H1 (cell line): ENCODE results near the gene KRT85. TPM values are rescaled to one million over a fixed set of nuclear protein-coding genes. Genes with fewer than 3 reads are reported as not detected.

Experiments used
- CTCF ChIA-PET: fragments of 300-600 bp; sonication (Branson Sonifier 250); formaldehyde crosslinking; loops from one replicate; lab custom pipeline; 2021; ENCODE audit not compliant: partially characterized antibody; lab: Charles Lee
- POLR2A ChIA-PET: fragments of 300-600 bp; sonication (Branson Sonifier 250); formaldehyde crosslinking; loops from one replicate; lab custom pipeline; 2021; ENCODE audit warnings: inconsistent platforms; ENCODE audit not compliant: partially characterized antibody; lab: Charles Lee
- DNase-seq, 2 experiments: peaks; one replicate each; pipeline versions ENCODE4 v3.0.0 to v3.0.0-alpha.2; 2010 to 2022; ENCODE audit warnings: low spot score in 2 of 2, low read depth in 1 of 2, mixed read lengths in 1 of 2
- FAIRE-seq: peaks from 2 replicates; lab custom pipeline; 2011; peaks lifted over from hg19 to GRCh38; lab: Jason Lieb, UNC
- H2AFZ ChIP-seq: 2 replicates; pipeline ENCODE4 v1.8.1; 2012; ENCODE audit warnings: low read length, inconsistent platforms
- H2AK5ac ChIP-seq: 2 replicates; pipeline ENCODE4 v1.6.1; 2013; ENCODE audit warnings: low read depth, low read length
- H2BK120ac ChIP-seq: replicated peaks from 2 replicates; pipeline ENCODE3; 2013; ENCODE audit warnings: low read depth, low read length, inconsistent platforms
- H2BK12ac ChIP-seq: 2 replicates; pipeline ENCODE4 v1.6.1; 2013; ENCODE audit warnings: low read depth, low read length
- H2BK15ac ChIP-seq: 2 replicates; pipeline ENCODE4 v1.6.1; 2013; ENCODE audit warnings: low read length
- H2BK20ac ChIP-seq: 2 replicates; pipeline ENCODE4 v1.6.1; 2013; ENCODE audit warnings: low read length
- H2BK5ac ChIP-seq: 2 replicates; pipeline ENCODE4 v1.6.1; 2013; ENCODE audit warnings: low read depth, low read length
- H3K14ac ChIP-seq: 2 replicates; pipeline ENCODE4 v1.6.1; 2013; ENCODE audit warnings: inconsistent platforms; ENCODE audit not compliant: insufficient read length
- H3K18ac ChIP-seq: 2 replicates; pipeline ENCODE4 v1.6.1; 2013; ENCODE audit warnings: low read length; ENCODE audit errors: extremely low read depth
- H3K23ac ChIP-seq: 2 replicates; pipeline ENCODE4 v1.6.1; 2013; ENCODE audit warnings: inconsistent platforms; ENCODE audit not compliant: insufficient read length
- H3K23me2 ChIP-seq: 2 replicates; pipeline ENCODE4 v1.6.1; 2013; ENCODE audit warnings: low read depth, low read length
- H3K27ac ChIP-seq: 2 replicates; pipeline ENCODE4 v1.6.1; 2011; ENCODE audit warnings: low read depth, low read length, inconsistent platforms
- H3K27me3 ChIP-seq, 4 experiments: replicated peaks in 1 of 4; 1 replicate in 1 of 4; 2 replicates in 3 of 4; pipeline versions ENCODE4 v1.6.1 to v1.8.1; 2011 to 2013; ENCODE audit warnings: low read length in 3 of 4, mild to moderate bottlenecking in 3 of 4, inconsistent platforms in 2 of 4, mixed read lengths in 2 of 4, moderate library complexity in 1 of 4; ENCODE audit not compliant: control insufficient read depth in 3 of 4, insufficient read depth in 3 of 4; ENCODE audit errors: extremely low read depth in 1 of 4
- H3K36me3 ChIP-seq, 4 experiments: 2 replicates each; pipeline versions ENCODE4 v1.6.1 to v1.8.1; 2011 to 2013; ENCODE audit warnings: mild to moderate bottlenecking in 4 of 4, low read length in 3 of 4, moderate library complexity in 2 of 4, control low read depth in 1 of 4, inconsistent platforms in 1 of 4; ENCODE audit not compliant: insufficient read depth in 4 of 4, control insufficient read depth in 2 of 4
- H3K4ac ChIP-seq: replicated peaks from 2 replicates; pipeline ENCODE3; 2013; ENCODE audit warnings: low read length, low read depth, mixed read lengths, inconsistent platforms; ENCODE audit not compliant: insufficient read length
- H3K4me1 ChIP-seq, 4 experiments: replicated peaks in 1 of 4; 1 replicate in 1 of 4; 2 replicates in 3 of 4; pipeline versions ENCODE4 v1.6.1 to v1.8.1; 2011 to 2013; ENCODE audit warnings: low read length in 3 of 4, inconsistent platforms in 2 of 4, mixed read lengths in 1 of 4; ENCODE audit not compliant: insufficient read depth in 4 of 4, control insufficient read depth in 3 of 4
- H3K4me2 ChIP-seq, 2 experiments: 2 replicates each; pipeline versions ENCODE4 v1.6.1 to v1.8.1; 2011 to 2013; ENCODE audit warnings: low read depth in 2 of 2, low read length in 2 of 2, control low read depth in 1 of 2, inconsistent platforms in 1 of 2, mild to moderate bottlenecking in 1 of 2; ENCODE audit not compliant: insufficient read depth in 1 of 2
- H3K4me3 ChIP-seq, 4 experiments: fragments of 200-600, 300-600 bp in 1 of 4; sonication (generic), shearing (Covaris generic), sonication (Bioruptor Twin) in 1 of 4; 2 replicates each; pipeline versions ENCODE4 v1.5.1 to v1.8.1; 2011 to 2016; ENCODE audit warnings: low read length in 4 of 4, low read depth in 3 of 4, control low read depth in 2 of 4, inconsistent platforms in 2 of 4, mild to moderate bottlenecking in 2 of 4, mixed read lengths in 1 of 4, moderate library complexity in 1 of 4; ENCODE audit not compliant: insufficient read depth in 2 of 4; ENCODE audit errors: extremely low read depth in 1 of 4
- H3K56ac ChIP-seq: replicated peaks from 2 replicates; pipeline ENCODE3; 2013; ENCODE audit warnings: low read depth, mild to moderate bottlenecking, mixed read lengths, low read length, inconsistent platforms; ENCODE audit not compliant: insufficient read length
- H3K79me1 ChIP-seq: 2 replicates; pipeline ENCODE4 v1.6.1; 2013; ENCODE audit warnings: low read depth, low read length, control low read depth
- H3K79me2 ChIP-seq, 2 experiments: 2 replicates each; pipeline versions ENCODE4 v1.6.1 to v1.8.1; 2012 to 2013; ENCODE audit warnings: low read length in 2 of 2, mild to moderate bottlenecking in 2 of 2, inconsistent platforms in 1 of 2; ENCODE audit not compliant: insufficient read depth in 2 of 2, control insufficient read depth in 1 of 2
- H3K9ac ChIP-seq, 4 experiments: replicated peaks in 1 of 4; 1 replicate in 1 of 4; 2 replicates in 3 of 4; pipeline versions ENCODE4 v1.6.1 to v1.8.1; 2011 to 2013; ENCODE audit warnings: low read depth in 3 of 4, low read length in 3 of 4, control low read depth in 2 of 4, mild to moderate bottlenecking in 2 of 4, moderate library complexity in 2 of 4, inconsistent platforms in 1 of 4; ENCODE audit errors: extremely low read depth in 1 of 4
- H3K9me3 ChIP-seq, 2 experiments: 2 replicates each; pipeline versions ENCODE4 v1.6.1 to v1.8.1; 2012 to 2013; ENCODE audit warnings: mild to moderate bottlenecking in 2 of 2, moderate library complexity in 2 of 2, control low read depth in 1 of 2, inconsistent platforms in 1 of 2, low read depth in 1 of 2, low read length in 1 of 2, mixed read lengths in 1 of 2; ENCODE audit not compliant: insufficient read depth in 2 of 2
- H4K20me1 ChIP-seq, 2 experiments: replicated peaks in 1 of 2; 2 replicates each; pipeline versions ENCODE3 to v1.8.1; 2011 to 2013; ENCODE audit warnings: inconsistent platforms in 2 of 2, low read length in 2 of 2, mild to moderate bottlenecking in 1 of 2; ENCODE audit not compliant: insufficient read depth in 2 of 2, control insufficient read depth in 1 of 2
- H4K5ac ChIP-seq: 2 replicates; pipeline ENCODE4 v1.6.1; 2013; ENCODE audit warnings: low read length, low read depth, mixed read lengths, inconsistent platforms; ENCODE audit not compliant: insufficient read length
- H4K8ac ChIP-seq: 2 replicates; pipeline ENCODE4 v1.8.0; 2013; ENCODE audit warnings: mild to moderate bottlenecking, moderate library complexity, low read length, inconsistent platforms; ENCODE audit not compliant: insufficient read depth; ENCODE audit errors: extremely low read depth
- H4K91ac ChIP-seq: replicated peaks from 2 replicates; pipeline ENCODE3; 2013; ENCODE audit warnings: low read length, mixed read lengths, inconsistent platforms; ENCODE audit not compliant: insufficient read length
- BACH1 ChIP-seq: IDR thresholded peaks from 2 replicates; pipeline ENCODE4 v1.6.1; 2012; ENCODE audit warnings: low read length, improper control_type of control experiment
- KDM1A ChIP-seq: fragments of 200-600, 300-600 bp; sonication (generic); IDR thresholded peaks from 2 replicates; pipeline ENCODE4 v1.7.1; 2016; ENCODE audit warnings: mild to moderate bottlenecking, low read length, borderline replicate concordance
- POU5F1 ChIP-seq: IDR thresholded peaks from 2 replicates; pipeline ENCODE4 v1.6.1; 2011; ENCODE audit warnings: low read depth, mild to moderate bottlenecking, low read length, moderate library complexity
- RFX5 ChIP-seq: IDR thresholded peaks from 2 replicates; pipeline ENCODE4 v1.6.1; 2011; ENCODE audit warnings: low read depth, low read length, improper control_type of control experiment, borderline replicate concordance
- SAP30 ChIP-seq: fragments of 300-600 bp; sonication (generic); IDR thresholded peaks from 2 replicates; pipeline ENCODE4 v1.7.1; 2012; ENCODE audit warnings: low read length, moderate library complexity, mild to moderate bottlenecking, inconsistent platforms; ENCODE audit not compliant: insufficient read depth, insufficient replicate concordance
- SUZ12 ChIP-seq: fragments of 200-600 bp; sonication (generic); IDR thresholded peaks from 2 replicates; pipeline ENCODE4 v1.6.1; 2012; ENCODE audit warnings: mild to moderate bottlenecking, inconsistent platforms, low read length, moderate library complexity, mixed read lengths
- TCF12 ChIP-seq: IDR thresholded peaks from 2 replicates; pipeline ENCODE4 v1.6.1; 2011; ENCODE audit warnings: low read depth, mild to moderate bottlenecking, low read length
- WGBS, 2 experiments: shearing (Covaris generic) in 1 of 2; methylation state at CpG; one replicate each; pipeline versions ENCODE4 v1.1.6 to v1.1.7; 2013 to 2015; ENCODE audit warnings: low lambda C conversion rate in 2 of 2, mixed read lengths in 2 of 2, inconsistent platforms in 1 of 2, low coverage in 1 of 2, missing lambda C conversion rate in 1 of 2; ENCODE audit not compliant: insufficient replicate concordance in 2 of 2, insufficient coverage in 1 of 2, insufficient read length in 1 of 2; ENCODE audit errors: extremely low coverage in 1 of 2, missing lambda C conversion rate in 1 of 2; 5-methylcytosine and 5-hydroxymethylcytosine counted together
- polyA plus RNA-seq, 7 experiments: library from polyadenylated mRNA; depleted of rRNA in 3 of 7; stranded (reverse) in 5 of 7; unstranded in 2 of 7; fragments of >200 nt in 5 of 7; fragments of 200-250 nt in 2 of 7; gene quantifications; 1 replicate in 5 of 7; 2 replicates in 1 of 7; 4 replicates in 1 of 7; pipeline versions ENCODE4 v1.2.1 to v1.2.3, GENCODE V29; 2011 to 2013; ENCODE audit warnings: missing spikeins in 2 of 7, mixed read lengths in 2 of 7
- total RNA-seq: library from RNA; stranded (reverse); fragmentation: NEBNext Ultra II Directional; extraction: Animal tissue kit (Norgen Biotek cat#: 25700); gene quantifications from 2 replicates; pipeline ENCODE4 v1.2.1, GENCODE V29; 2021

KRT85 gene
- total and polyA plus RNA-seq, 2 of the 8 experiments (the other 6 are each of a cell fraction or from before 2014, with no cell fraction given): not detected

DNA sequence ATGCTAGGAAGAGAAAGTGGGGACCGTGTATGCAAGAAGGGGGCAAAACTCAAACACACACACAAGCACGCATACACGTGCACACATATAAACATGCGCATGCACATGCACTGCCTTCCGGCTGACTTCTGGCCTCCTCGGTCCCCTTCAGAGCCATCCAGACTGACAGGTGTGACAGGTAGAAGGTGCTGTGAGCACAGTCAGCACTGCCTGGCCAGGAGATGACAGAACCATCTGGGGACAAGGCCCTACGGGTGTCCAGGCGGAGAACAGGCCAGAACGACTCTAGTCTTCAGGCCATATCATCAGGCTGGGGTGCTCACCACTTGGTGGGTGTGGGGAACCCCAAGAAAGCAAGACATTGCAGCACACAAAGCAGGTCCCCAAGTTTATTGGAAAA lies 53.4 kb downstream of the KRT85 start:
- Histone ChIP-seq H2BK120ac (no peak overlapping the region), H3K79me1 (no peaks in the 10 kb centered on the region), H2AK5ac (no peak overlapping the region), H4K20me1 (no peaks in the 10 kb centered on the region), H2BK12ac (no peak overlapping the region), H3K18ac (no peak overlapping the region), H4K8ac (no peak overlapping the region), H2BK15ac (no peak overlapping the region), H2AFZ (no peak overlapping the region), H3K9ac (no peak overlapping the region), H3K23ac (no peak overlapping the region), H2BK5ac (no peak overlapping the region), H3K4ac (no peak overlapping the region), H3K14ac (no peak overlapping the region), H2BK20ac (no peak overlapping the region), H4K5ac (no peak overlapping the region), H3K36me3 (no peaks in the 10 kb centered on the region), H3K56ac (no peak overlapping the region), H3K9me3 (no peaks in the 10 kb centered on the region; a peak in 1 of 4 replicates), H3K27me3 (peaks cover 5 to 19% (median 10%) of the 10 kb centered on the region in 4 experiments), H3K23me2 (peaks cover 1% of the 10 kb centered on the region; the same call in 1 of the 2 replicates), H4K91ac (no peak overlapping the region), H3K4me1 (no peaks in the 10 kb centered on the region), H3K79me2 (no peaks in the 10 kb centered on the region), H3K4me2 (no peak overlapping the region), H3K27ac (no peak overlapping the region), H3K4me3 (no peak overlapping the region)
- CTCF ChIA-PET: interaction anchor here (1.2 to 19.8 kb wide), 13 partner anchors 3 to 159 kb away, joined by 3 to 353 read pairs (median 14); partner anchors contain the start of genes KRT83 and KRT86
- FAIRE-seq (no peak), DNase-seq (no peak)
- 85% methylated on average over 9 of the region's 9 CpGs; no CpG with 5 or more reads in 1 of the 2 experiments for WGBS, 2 experiments
- POLR2A ChIA-PET: no interaction called here
- TF ChIP-seq BACH1: no peak
- TF ChIP-seq POU5F1: no peak
- no peak for TF ChIP-seq KDM1A
- TF ChIP-seq TCF12: no peak
- no peak for TF ChIP-seq SAP30
- no peak for TF ChIP-seq SUZ12
- TF ChIP-seq RFX5: no peak
